Measurements from ENCODE around the gene TSPOAP1. TPM values are rescaled to one million over a fixed set of nuclear protein-coding genes. Genes with fewer than 3 reads are reported as not detected.

The TSPOAP1 gene
- total and polyA plus RNA-seq, 2 of the 13 experiments (the other 11 are each of a cell fraction or from before 2014, with no cell fraction given), result not detected

GRCh38 chr17:58364270-58364942, 35.8 kb upstream of the TSPOAP1 start (continued):
- TF ChIP-seq ZNF703 (CRISPR knock-in tag; IDR thresholded peaks at IDR 0.05; ENCODE audit: borderline replicate concordance) (no peak), KDM3A (CRISPR knock-in tag; IDR thresholded peaks at IDR 0.05; ENCODE audit: low read depth) (no peak), SMARCE1 (IDR thresholded peaks at IDR 0.05; ENCODE audit: borderline replicate concordance) (no peak), ZNF160 (CRISPR knock-in tag; IDR thresholded peaks at IDR 0.05) (no peak), ZNF12 (CRISPR knock-in tag; IDR thresholded peaks at IDR 0.05) (peak; percentile 36; the same call in 1 of the 2 replicates), ZNF207 (IDR thresholded peaks at IDR 0.05; ENCODE audit: borderline replicate concordance) (no peak), PBX2 (CRISPR knock-in tag; IDR thresholded peaks at IDR 0.05) (0 out of 2 replicates have a peak, but pooled peaks have one; percentile 30), ZNF609 (CRISPR knock-in tag; IDR thresholded peaks at IDR 0.05; ENCODE audit: borderline replicate concordance) (no peak; the same call in 1 of the 2 replicates), CTCF (CRISPR knock-in tag; IDR thresholded peaks at IDR 0.05) (peak; percentile 16; the same call in 1 of the 2 replicates), AKAP8 (CRISPR knock-in tag; IDR thresholded peaks at IDR 0.05) (no peak; the same call in 1 of the 2 replicates), ZNF296 (CRISPR knock-in tag; conservative IDR thresholded peaks at IDR 0.05) (peak; percentile 86), ZBTB4 (CRISPR knock-in tag; IDR thresholded peaks at IDR 0.05; ENCODE audit: borderline replicate concordance) (no peak), PHF21A (CRISPR knock-in tag; IDR thresholded peaks at IDR 0.05) (peak; percentile 87; the same call in 1 of the 2 replicates), KDM5B (CRISPR knock-in tag; IDR thresholded peaks at IDR 0.05; ENCODE audit: borderline replicate concordance) (no peak; the same call in 1 of the 2 replicates), ZNF10 (CRISPR knock-in tag; IDR thresholded peaks at IDR 0.05; ENCODE audit: borderline replicate concordance, low read depth) (no peak)

Measured in HepG2 (cell line).